HL-60 (cell line): ENCODE data around the gene NME7.

Experiments used
- DNase-seq, 2 experiments: peaks; one replicate each; pipeline ENCODE4 v3.0.0-alpha.2; 2010 to 2020; ENCODE audit warnings: low read depth in 1 of 2, low spot score in 1 of 2
- H3K27ac ChIP-seq: fragments of 250-450 bp; sonication (Bioruptor Pico); replicated peaks from 2 replicates; pipeline ENCODE4 v1.5.1; 2020; ENCODE audit warnings: mild to moderate bottlenecking, moderate library complexity
- H3K27me3 ChIP-seq: fragments of 250-450 bp; sonication (Bioruptor Pico); 2 replicates; pipeline ENCODE4 v1.5.1; 2021; ENCODE audit warnings: mild to moderate bottlenecking, moderate library complexity; ENCODE audit not compliant: insufficient read depth, poor library complexity, severe bottlenecking
- H3K4me3 ChIP-seq: replicated peaks from 2 replicates; pipeline ENCODE4 v1.5.1; 2011; ENCODE audit warnings: mild to moderate bottlenecking, control low read depth, low read length; ENCODE audit not compliant: insufficient read depth
- GABPA ChIP-seq: IDR thresholded peaks from 2 replicates; pipeline ENCODE4 v1.6.1; 2012; ENCODE audit warnings: low read depth
- POLR2AphosphoS5 ChIP-seq: IDR thresholded peaks from 2 replicates; pipeline ENCODE4 v1.6.1; 2012; ENCODE audit warnings: low read depth
- REST ChIP-seq: IDR thresholded peaks from 2 replicates; pipeline ENCODE4 v1.6.1; 2012; ENCODE audit warnings: low read depth; ENCODE audit not compliant: insufficient replicate concordance
- SPI1 ChIP-seq: IDR thresholded peaks from 2 replicates; pipeline ENCODE4 v1.6.1; 2012; ENCODE audit warnings: low read depth, mild to moderate bottlenecking, borderline replicate concordance
- TF ChIP-seq, protein P1 (sequence below): IDR thresholded peaks from one replicate; pipeline ENCODE4 v1.5.1; 2011; ENCODE audit warnings: low read length, control low read depth, inconsistent platforms; ENCODE audit not compliant: insufficient read depth

NME7 gene

GRCh38 chr1:169383449-169383848 lies 15.9 kb upstream of the NME7 start:
- no peak overlapping the region for H3K4me3 ChIP-seq
- TF ChIP-seq, protein P1, sequence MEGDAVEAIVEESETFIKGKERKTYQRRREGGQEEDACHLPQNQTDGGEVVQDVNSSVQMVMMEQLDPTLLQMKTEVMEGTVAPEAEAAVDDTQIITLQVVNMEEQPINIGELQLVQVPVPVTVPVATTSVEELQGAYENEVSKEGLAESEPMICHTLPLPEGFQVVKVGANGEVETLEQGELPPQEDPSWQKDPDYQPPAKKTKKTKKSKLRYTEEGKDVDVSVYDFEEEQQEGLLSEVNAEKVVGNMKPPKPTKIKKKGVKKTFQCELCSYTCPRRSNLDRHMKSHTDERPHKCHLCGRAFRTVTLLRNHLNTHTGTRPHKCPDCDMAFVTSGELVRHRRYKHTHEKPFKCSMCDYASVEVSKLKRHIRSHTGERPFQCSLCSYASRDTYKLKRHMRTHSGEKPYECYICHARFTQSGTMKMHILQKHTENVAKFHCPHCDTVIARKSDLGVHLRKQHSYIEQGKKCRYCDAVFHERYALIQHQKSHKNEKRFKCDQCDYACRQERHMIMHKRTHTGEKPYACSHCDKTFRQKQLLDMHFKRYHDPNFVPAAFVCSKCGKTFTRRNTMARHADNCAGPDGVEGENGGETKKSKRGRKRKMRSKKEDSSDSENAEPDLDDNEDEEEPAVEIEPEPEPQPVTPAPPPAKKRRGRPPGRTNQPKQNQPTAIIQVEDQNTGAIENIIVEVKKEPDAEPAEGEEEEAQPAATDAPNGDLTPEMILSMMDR, result no peak
- no peak for TF ChIP-seq POLR2AphosphoS5
- H3K27me3 ChIP-seq, result no peaks in the 10 kb centered on the region
- no peak overlapping the region for H3K27ac ChIP-seq
- no peak for DNase-seq

GRCh38 chr1:169381162-169381561 lies 13.6 kb upstream of the NME7 start:
- Histone ChIP-seq H3K4me3 (no peak overlapping the region), H3K27ac (no peak overlapping the region), H3K27me3 (no peaks in the 10 kb centered on the region)
- no peak for TF ChIP-seq POLR2AphosphoS5
- no peak for TF ChIP-seq GABPA
- no peak for TF ChIP-seq REST
- TF ChIP-seq SPI1, result no peak
- TF ChIP-seq, protein P1, result no peak
- no peak for DNase-seq

- peak; percentile 50 to 61 for DNase-seq
- H3K27me3 ChIP-seq, result no peaks in the 10 kb centered on the region
- no peak overlapping the region for H3K4me3 ChIP-seq
- H3K27ac ChIP-seq, result peak overlapping the region; percentile 66
- TF ChIP-seq POLR2AphosphoS5 (no peak), GABPA (no peak), REST (no peak), SPI1 (peak; percentile 67; the same call in 1 of the 2 replicates)
- TF ChIP-seq, protein P1, result no peak
Observed at GRCh38 chr1:169371404-169371803, 3.8 kb upstream of the NME7 start.

- peak overlapping the region; percentile 81 for H3K27ac ChIP-seq
- peak in 1 of 2 experiments; percentile 23 for DNase-seq
Observed at GRCh38 chr1:169368406-169368769, 791 bp upstream of the NME7 start.

More at GRCh38 chr1:169368406-169368769, 791 bp upstream of the NME7 start:
- Histone ChIP-seq H3K4me3 (peak overlapping the region; percentile 88), H3K27me3 (no peaks in the 10 kb centered on the region)
- TF ChIP-seq SPI1 (no peak), POLR2AphosphoS5 (no peak), REST (no peak), GABPA (no peak)
- TF ChIP-seq, protein P1, result no peak
